Measurements from ENCODE around the gene CLSTN2. TPM values are rescaled to one million over a fixed set of nuclear protein-coding genes. Genes with fewer than 3 reads are reported as not detected.

The CLSTN2 gene
- total RNA-seq, 1 experiment from 2014 or later = 0.02 TPM

- Histone ChIP-seq H2AFZ (ENCODE audit: low read depth, low read length, poor library complexity, severe bottlenecking) (no peak overlapping the region), H3K4me2 (ENCODE audit: low read length) (no peak overlapping the region), H3K27me3 (ENCODE audit: insufficient read depth, low read length) (peaks cover 51% of the 10 kb centered on the region), H3K27ac (ENCODE audit: low read depth, low read length) (no peak overlapping the region), H3K4me1 (ENCODE audit: control insufficient read depth in 1 of 2, insufficient read depth in 2 of 2, low read length in 2 of 2) (no peaks in the 10 kb centered on the region), H3K36me3 (ENCODE audit: control insufficient read depth in 1 of 2, insufficient read depth in 2 of 2, low read length in 2 of 2) (no peaks in the 10 kb centered on the region), H3K9me2 (ENCODE audit: insufficient read depth) (no peaks in the 10 kb centered on the region), H3K4me3 (replicated peaks in 1 of 2; ENCODE audit: low read depth in 1 of 2, low read length in 2 of 2) (no peak overlapping the region), H3K9ac (ENCODE audit: low read length) (no peak overlapping the region), H4K20me1 (ENCODE audit: insufficient read depth) (no peaks in the 10 kb centered on the region), H3K79me2 (ENCODE audit: insufficient read depth, low read length) (no peaks in the 10 kb centered on the region), H3K9me3 (ENCODE audit: control insufficient read depth in 1 of 2, insufficient read depth in 1 of 2, low read depth in 1 of 2, low read length in 2 of 2) (no peaks in the 10 kb centered on the region)
- BruUV-seq (replicated peaks) = no TSS peak
- ChIA-PET POLR2A (no interaction called here), CTCF (no interaction called here), RAD21 (ENCODE audit: low non-redundant PET in 1 of 2, low total read pairs in 2 of 2, uncharacterized antibody in 2 of 2, unreplicated experiment in 2 of 2) (no interaction called here)
- intact Hi-C loops (cut with micrococcal nuclease) = no loop called here
- TF ChIP-seq, protein P1, sequence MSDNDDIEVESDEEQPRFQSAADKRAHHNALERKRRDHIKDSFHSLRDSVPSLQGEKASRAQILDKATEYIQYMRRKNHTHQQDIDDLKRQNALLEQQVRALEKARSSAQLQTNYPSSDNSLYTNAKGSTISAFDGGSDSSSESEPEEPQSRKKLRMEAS (IDR thresholded peaks at IDR 0.05) = no peak
- no peak for TF ChIP-seq ZFX (IDR thresholded peaks at IDR 0.05)
- no peak for TF ChIP-seq POLR2A (IDR thresholded peaks at IDR 0.05; ENCODE audit: borderline replicate concordance, extremely low read depth, insufficient read depth, insufficient read length)
- TF ChIP-seq ATF3 (IDR thresholded peaks at IDR 0.05) = no peak
- TF ChIP-seq JUND (IDR thresholded peaks at IDR 0.05) = no peak
- no peak for TF ChIP-seq CEBPB (IDR thresholded peaks at IDR 0.05; ENCODE audit: low read depth)
- TF ChIP-seq POLR2AphosphoS5 (IDR thresholded peaks at IDR 0.05; ENCODE audit: low read depth, low read length) = no peak
- TF ChIP-seq SIN3A (IDR thresholded peaks at IDR 0.05; ENCODE audit: low read depth) = no peak
- TF ChIP-seq YY1 (IDR thresholded peaks at IDR 0.05; ENCODE audit: extremely low read depth, insufficient replicate concordance, low read depth, low read length) = no peak
- TF ChIP-seq FOSL1 (IDR thresholded peaks at IDR 0.05; ENCODE audit: low read depth) = no peak
- TF ChIP-seq SP1 (IDR thresholded peaks at IDR 0.05; ENCODE audit: low read depth) = no peak
- TF ChIP-seq, protein P2, sequence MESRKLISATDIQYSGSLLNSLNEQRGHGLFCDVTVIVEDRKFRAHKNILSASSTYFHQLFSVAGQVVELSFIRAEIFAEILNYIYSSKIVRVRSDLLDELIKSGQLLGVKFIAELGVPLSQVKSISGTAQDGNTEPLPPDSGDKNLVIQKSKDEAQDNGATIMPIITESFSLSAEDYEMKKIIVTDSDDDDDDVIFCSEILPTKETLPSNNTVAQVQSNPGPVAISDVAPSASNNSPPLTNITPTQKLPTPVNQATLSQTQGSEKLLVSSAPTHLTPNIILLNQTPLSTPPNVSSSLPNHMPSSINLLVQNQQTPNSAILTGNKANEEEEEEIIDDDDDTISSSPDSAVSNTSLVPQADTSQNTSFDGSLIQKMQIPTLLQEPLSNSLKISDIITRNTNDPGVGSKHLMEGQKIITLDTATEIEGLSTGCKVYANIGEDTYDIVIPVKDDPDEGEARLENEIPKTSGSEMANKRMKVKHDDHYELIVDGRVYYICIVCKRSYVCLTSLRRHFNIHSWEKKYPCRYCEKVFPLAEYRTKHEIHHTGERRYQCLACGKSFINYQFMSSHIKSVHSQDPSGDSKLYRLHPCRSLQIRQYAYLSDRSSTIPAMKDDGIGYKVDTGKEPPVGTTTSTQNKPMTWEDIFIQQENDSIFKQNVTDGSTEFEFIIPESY (IDR thresholded peaks at IDR 0.05; ENCODE audit: extremely low read depth, insufficient replicate concordance, low read length) = no peak
- no peak for TF ChIP-seq EZH2phosphoT487 (IDR thresholded peaks at IDR 0.05; ENCODE audit: borderline replicate concordance)
- no peak for TF ChIP-seq RAD21 (IDR thresholded peaks at IDR 0.05; ENCODE audit: low read depth)
- TF ChIP-seq, protein P3, sequence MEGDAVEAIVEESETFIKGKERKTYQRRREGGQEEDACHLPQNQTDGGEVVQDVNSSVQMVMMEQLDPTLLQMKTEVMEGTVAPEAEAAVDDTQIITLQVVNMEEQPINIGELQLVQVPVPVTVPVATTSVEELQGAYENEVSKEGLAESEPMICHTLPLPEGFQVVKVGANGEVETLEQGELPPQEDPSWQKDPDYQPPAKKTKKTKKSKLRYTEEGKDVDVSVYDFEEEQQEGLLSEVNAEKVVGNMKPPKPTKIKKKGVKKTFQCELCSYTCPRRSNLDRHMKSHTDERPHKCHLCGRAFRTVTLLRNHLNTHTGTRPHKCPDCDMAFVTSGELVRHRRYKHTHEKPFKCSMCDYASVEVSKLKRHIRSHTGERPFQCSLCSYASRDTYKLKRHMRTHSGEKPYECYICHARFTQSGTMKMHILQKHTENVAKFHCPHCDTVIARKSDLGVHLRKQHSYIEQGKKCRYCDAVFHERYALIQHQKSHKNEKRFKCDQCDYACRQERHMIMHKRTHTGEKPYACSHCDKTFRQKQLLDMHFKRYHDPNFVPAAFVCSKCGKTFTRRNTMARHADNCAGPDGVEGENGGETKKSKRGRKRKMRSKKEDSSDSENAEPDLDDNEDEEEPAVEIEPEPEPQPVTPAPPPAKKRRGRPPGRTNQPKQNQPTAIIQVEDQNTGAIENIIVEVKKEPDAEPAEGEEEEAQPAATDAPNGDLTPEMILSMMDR (IDR thresholded peaks at IDR 0.05 in 2 of 3, conservative IDR thresholded peaks at IDR 0.05 in 1 of 3; ENCODE audit: borderline replicate concordance in 1 of 3, insufficient read depth in 1 of 3, low read depth in 2 of 3, low read length in 2 of 3) = no peak
- TF ChIP-seq SRF (IDR thresholded peaks at IDR 0.05; ENCODE audit: low read depth) = no peak
- no peak for TF ChIP-seq ELF1 (IDR thresholded peaks at IDR 0.05; ENCODE audit: borderline replicate concordance, low read depth)
- TF ChIP-seq EGR1 (IDR thresholded peaks at IDR 0.05; ENCODE audit: low read depth) = no peak
- TF ChIP-seq TCF7L2 (IDR thresholded peaks at IDR 0.05; ENCODE audit: borderline replicate concordance, extremely low read depth, insufficient read depth, insufficient read length) = no peak
- no peak for DNase-seq (ENCODE audit: low read depth, low spot score)
- no peak for ATAC-seq
Observed at GRCh38 chr3:140443073-140443472, 508.1 kb downstream of the CLSTN2 start.

Data from HCT116 (cell line).